Measurements from ENCODE around the gene ARHGAP26. TPM values are rescaled to one million over a fixed set of nuclear protein-coding genes. Genes with fewer than 3 reads are reported as not detected.
A peak's percentile ranks its signal among the peaks of the same experiment; 100 is the strongest.

The ARHGAP26 gene
- total RNA-seq, 1 experiment from 2014 or later: 65.5 TPM

- CTCF ChIA-PET: no interaction called here
Measured at GRCh38 chr5:143244000-143244736, 474.0 kb downstream of the ARHGAP26 start.

GRCh38 chr5:143244990-143245389, 474.8 kb downstream of the ARHGAP26 start:
- TF ChIP-seq TCF7L2 (IDR thresholded peaks at IDR 0.05; ENCODE audit: low read depth, low read length): no peak
- TF ChIP-seq POLR2AphosphoS5 (IDR thresholded peaks at IDR 0.05; ENCODE audit: low read depth, low read length): no peak
- no peak for TF ChIP-seq REST (IDR thresholded peaks at IDR 0.05; ENCODE audit: insufficient read depth in 1 of 2, low read depth in 2 of 2, low read length in 1 of 2)
- no peak for TF ChIP-seq SIN3A (IDR thresholded peaks at IDR 0.05; ENCODE audit: borderline replicate concordance, insufficient read depth, low read depth, low read length)
- no peak for TF ChIP-seq CTCF (IDR thresholded peaks at IDR 0.05)
- peak overlapping the region; percentile 99 for H3K27ac ChIP-seq (ENCODE audit: low read length)
- intact Hi-C loops (cut with micrococcal nuclease; ENCODE audit: unreplicated experiment) (no loop called here), in situ Hi-C loops (cut with HindIII; ENCODE audit: low pct_unique_long_range_greater_than_20kb, low sequenced_read_pairs) (no loop called here)
- CTCF ChIA-PET: no interaction called here
- DNase-seq (ENCODE audit: low read depth, low spot score) (no peak), ATAC-seq (no peak)
- H3K36me3 ChIP-seq (ENCODE audit: control insufficient read depth, insufficient read depth, low read length): no peaks in the 10 kb centered on the region
- BruUV-seq (replicated peaks): no TSS peak
- no peaks in the 10 kb centered on the region for H3K27me3 ChIP-seq (ENCODE audit: control insufficient read depth, insufficient read depth, low read length)
- H3K4me3 ChIP-seq (ENCODE audit: low read depth in 2 of 2, low read length in 2 of 2): no peak overlapping the region
- H3K9me3 ChIP-seq (ENCODE audit: control insufficient read depth, insufficient read depth, low read depth, low read length): no peaks in the 10 kb centered on the region
- peaks cover 68% of the 10 kb centered on the region for H3K4me1 ChIP-seq (ENCODE audit: control insufficient read depth, insufficient read depth, low read length)
- POLR2A ChIA-PET: no interaction called here

More at GRCh38 chr5:143244000-143244736, 474.0 kb downstream of the ARHGAP26 start:
- Histone ChIP-seq H3K27me3 (ENCODE audit: control insufficient read depth, insufficient read depth, low read length) (no peaks in the 10 kb centered on the region), H3K36me3 (ENCODE audit: control insufficient read depth, insufficient read depth, low read length) (no peaks in the 10 kb centered on the region), H3K4me1 (ENCODE audit: control insufficient read depth, insufficient read depth, low read length) (peaks cover 60% of the 10 kb centered on the region), H3K27ac (ENCODE audit: low read length) (peak overlapping the region; percentile 99), H3K4me3 (ENCODE audit: low read depth in 2 of 2, low read length in 2 of 2) (peak overlapping the region in 1 of 2 experiments; percentile 14; a peak in 2 of 4 replicates), H3K9me3 (ENCODE audit: control insufficient read depth, insufficient read depth, low read depth, low read length) (no peaks in the 10 kb centered on the region)
- TSS peak; percentile 89 for BruUV-seq (replicated peaks)
- ATAC-seq (peak; percentile 80), DNase-seq (ENCODE audit: low read depth, low spot score) (peak; percentile 94)
- intact Hi-C loops (cut with micrococcal nuclease; ENCODE audit: unreplicated experiment) (no loop called here), in situ Hi-C loops (cut with HindIII; ENCODE audit: low pct_unique_long_range_greater_than_20kb, low sequenced_read_pairs) (no loop called here)
- TF ChIP-seq TCF7L2 (IDR thresholded peaks at IDR 0.05; ENCODE audit: low read depth, low read length) (0 out of 2 replicates have a peak, but pooled peaks have one; percentile 12), POLR2AphosphoS5 (IDR thresholded peaks at IDR 0.05; ENCODE audit: low read depth, low read length) (peak; percentile 64), REST (IDR thresholded peaks at IDR 0.05; ENCODE audit: insufficient read depth in 1 of 2, low read depth in 2 of 2, low read length in 1 of 2) (no peak), CTCF (IDR thresholded peaks at IDR 0.05) (no peak), SIN3A (IDR thresholded peaks at IDR 0.05; ENCODE audit: borderline replicate concordance, insufficient read depth, low read depth, low read length) (no peak)
- POLR2A ChIA-PET: no interaction called here
